IMR-90 (cell line): Measurements from ENCODE around the gene PRSS33. TPM values are rescaled to one million over a fixed set of nuclear protein-coding genes. Genes with fewer than 3 reads are reported as not detected.
A peak's percentile ranks its signal among the peaks of the same experiment; 100 is the strongest.

Source experiments
- ATAC-seq: fragments of 200-7000 bp; cut with Tn5 transposase; 2 replicates; pipeline ENCODE4 v1.9.1; 2020; ENCODE audit warnings: low read depth, mild to moderate bottlenecking, moderate library complexity
- BruUV-seq: library from RNA; stranded (reverse); fragments of 400-500 nt; replicated peaks from 2 replicates; lab custom pipeline; 2021; lab: Mats Ljungman, UMichigan
- CTCF ChIA-PET: fragments of 300-600 bp; formaldehyde crosslinking; extraction: SDS; loops from one replicate; lab custom pipeline; 2021; ENCODE audit warnings: antibody characterized with exemption; lab: Yijun Ruan, JAX
- POLR2A ChIA-PET: fragments of 300-600 bp; sonication (Branson Sonifier 250); formaldehyde crosslinking; loops from one replicate; lab custom pipeline; 2022; ENCODE audit warnings: antibody characterized with exemption; ENCODE audit not compliant: unreplicated experiment; lab: Charles Lee
- DNase-seq: peaks from one replicate; pipeline ENCODE4 v3.0.0; 2013
- H2AFZ ChIP-seq: replicated peaks from 2 replicates; pipeline ENCODE3; 2013; ENCODE audit warnings: low read length, mild to moderate bottlenecking; ENCODE audit not compliant: poor library complexity
- H2AK5ac ChIP-seq: 2 replicates; pipeline ENCODE4 v1.6.1; 2013; ENCODE audit warnings: low read depth, low read length, inconsistent platforms
- H2AK9ac ChIP-seq: replicated peaks from 2 replicates; pipeline ENCODE3; 2013; ENCODE audit warnings: mild to moderate bottlenecking, low read depth, low read length, moderate library complexity; ENCODE audit not compliant: poor library complexity
- H2BK120ac ChIP-seq: 2 replicates; pipeline ENCODE4 v1.6.1; 2013; ENCODE audit warnings: low read depth, low read length, inconsistent platforms
- H2BK15ac ChIP-seq: 3 replicates; pipeline ENCODE4 v1.6.1; 2013; ENCODE audit warnings: low read depth, low read length, inconsistent platforms
- H2BK20ac ChIP-seq: 2 replicates; pipeline ENCODE4 v1.6.1; 2013; ENCODE audit warnings: low read depth, mild to moderate bottlenecking, inconsistent platforms, low read length, moderate library complexity
- H2BK5ac ChIP-seq: 2 replicates; pipeline ENCODE4 v1.6.1; 2013; ENCODE audit warnings: mild to moderate bottlenecking, low read depth, low read length, inconsistent platforms; ENCODE audit not compliant: poor library complexity, severe bottlenecking
- H3K14ac ChIP-seq: replicated peaks from 2 replicates; pipeline ENCODE4 v1.6.1; 2013; ENCODE audit warnings: low read depth, low read length, inconsistent platforms
- H3K18ac ChIP-seq: 2 replicates; pipeline ENCODE4 v1.6.1; 2013; ENCODE audit warnings: low read depth, low read length, control low read depth
- H3K23ac ChIP-seq: 2 replicates; pipeline ENCODE4 v1.6.1; 2013; ENCODE audit warnings: low read depth, low read length, inconsistent platforms
- H3K27ac ChIP-seq: 2 replicates; pipeline ENCODE4 v1.5.1; 2013; ENCODE audit warnings: mild to moderate bottlenecking, control low read depth, low read length; ENCODE audit not compliant: insufficient read depth
- H3K27me3 ChIP-seq: 2 replicates; pipeline ENCODE4 v1.6.1; 2013; ENCODE audit warnings: low read length; ENCODE audit not compliant: control insufficient read depth, insufficient read depth
- H3K36me3 ChIP-seq: 2 replicates; pipeline ENCODE4 v1.6.1; 2013; ENCODE audit warnings: low read length, mixed read lengths; ENCODE audit not compliant: control insufficient read depth, insufficient read depth
- H3K4ac ChIP-seq: 2 replicates; pipeline ENCODE4 v1.6.1; 2013; ENCODE audit warnings: low read depth, low read length, inconsistent platforms
- H3K4me1 ChIP-seq: 2 replicates; pipeline ENCODE4 v1.6.1; 2013; ENCODE audit warnings: low read length, mixed read lengths; ENCODE audit not compliant: control insufficient read depth, insufficient read depth
- H3K4me2 ChIP-seq: 2 replicates; pipeline ENCODE4 v1.6.1; 2013; ENCODE audit warnings: low read depth, mild to moderate bottlenecking, control low read depth, low read length, moderate library complexity
- H3K4me3 ChIP-seq: 2 replicates; pipeline ENCODE4 v1.5.1; 2013; ENCODE audit warnings: low read depth, mild to moderate bottlenecking, control low read depth, low read length, moderate library complexity; ENCODE audit not compliant: insufficient read depth
- H3K56ac ChIP-seq: 2 replicates; pipeline ENCODE4 v1.6.1; 2013; ENCODE audit warnings: low read length, inconsistent platforms; ENCODE audit not compliant: insufficient read depth; ENCODE audit errors: extremely low read depth
- H3K79me1 ChIP-seq, 2 experiments: 2 replicates each; pipeline ENCODE4 v1.6.1; 2013; ENCODE audit warnings: low read length in 2 of 2, inconsistent platforms in 1 of 2, low read depth in 1 of 2
- H3K9ac ChIP-seq: 2 replicates; pipeline ENCODE4 v1.6.1; 2013; ENCODE audit warnings: low read depth, low read length, control low read depth
- H3K9me1 ChIP-seq: 2 replicates; pipeline ENCODE4 v1.6.1; 2013; ENCODE audit warnings: low read length, inconsistent platforms; ENCODE audit not compliant: insufficient read depth
- H3K9me3 ChIP-seq: 2 replicates; pipeline ENCODE4 v1.6.1; 2013; ENCODE audit warnings: low read length; ENCODE audit not compliant: control insufficient read depth, insufficient read depth
- H4K20me1 ChIP-seq: 2 replicates; pipeline ENCODE4 v1.6.1; 2013; ENCODE audit warnings: low read length, inconsistent platforms; ENCODE audit not compliant: insufficient read depth
- H4K5ac ChIP-seq: 2 replicates; pipeline ENCODE4 v1.6.1; 2013; ENCODE audit warnings: mild to moderate bottlenecking, low read depth, low read length, control low read depth
- H4K8ac ChIP-seq, 2 experiments: 2 replicates each; pipeline ENCODE4 v1.6.1; 2013; ENCODE audit warnings: low read depth in 2 of 2, low read length in 2 of 2, control low read depth in 1 of 2, inconsistent platforms in 1 of 2
- H4K91ac ChIP-seq: 2 replicates; pipeline ENCODE4 v1.6.1; 2013; ENCODE audit warnings: low read depth, low read length, inconsistent platforms; ENCODE audit not compliant: insufficient read depth
- BHLHE40 ChIP-seq: fragments of 150-350 bp; IDR thresholded peaks from 2 replicates; pipeline ENCODE4 v1.6.1; 2016; ENCODE audit warnings: mild to moderate bottlenecking, low read depth, low read length
- CEBPB ChIP-seq: IDR thresholded peaks from 2 replicates; pipeline ENCODE4 v1.6.1; 2012; ENCODE audit warnings: low read depth, low read length, improper control_type of control experiment
- CTCF ChIP-seq: conservative IDR thresholded peaks from 2 replicates; pipeline ENCODE4 v1.5.1; 2012; ENCODE audit warnings: mild to moderate bottlenecking, low read depth, low read length, improper control_type of control experiment
- FOS ChIP-seq: fragments of 150-350 bp; IDR thresholded peaks from 2 replicates; pipeline ENCODE4 v1.6.1; 2016; ENCODE audit warnings: low read depth, low read length
- MAZ ChIP-seq: IDR thresholded peaks from 2 replicates; pipeline ENCODE4 v1.6.1; 2012; ENCODE audit warnings: low read depth, mild to moderate bottlenecking, low read length, improper control_type of control experiment, moderate library complexity, borderline replicate concordance
- MXI1 ChIP-seq: IDR thresholded peaks from 2 replicates; pipeline ENCODE4 v1.6.1; 2012; ENCODE audit warnings: low read depth, mild to moderate bottlenecking, low read length, moderate library complexity, borderline replicate concordance
- RAD21 ChIP-seq: IDR thresholded peaks from 2 replicates; pipeline ENCODE4 v1.6.1; 2012; ENCODE audit warnings: low read length, improper control_type of control experiment
- RCOR1 ChIP-seq: IDR thresholded peaks from 2 replicates; pipeline ENCODE4 v1.6.1; 2012; ENCODE audit warnings: mild to moderate bottlenecking, low read length, improper control_type of control experiment; ENCODE audit not compliant: insufficient replicate concordance
- SMC3 ChIP-seq: fragments of 150-350 bp; IDR thresholded peaks from 2 replicates; pipeline ENCODE4 v1.6.1; 2016; ENCODE audit warnings: low read depth, mild to moderate bottlenecking, antibody characterized with exemption, low read length, moderate library complexity
- WGBS, 2 experiments: methylation state at CpG; one replicate each; pipeline versions ENCODE4 v1.1.5 to v1.1.7; 2013; ENCODE audit warnings: missing lambda C conversion rate in 2 of 2; ENCODE audit not compliant: insufficient read length in 1 of 2; ENCODE audit errors: extremely low coverage in 2 of 2; 5-methylcytosine and 5-hydroxymethylcytosine counted together
- dilution Hi-C: fragments of 300-500 bp; cut with HindIII; formaldehyde crosslinking; loops from one replicate; pipeline ENCODE4 v1.14.3; 2018; ENCODE audit warnings: low sequenced_read_pairs; ENCODE audit not compliant: unreplicated experiment
- in situ Hi-C: fragments of 300-500 bp; cut with MboI; formaldehyde crosslinking; loops from 3 replicates; pipeline ENCODE4 v1.14.3; 2019; ENCODE audit warnings: low sequenced_read_pairs, inconsistent platforms, mixed read lengths
- intact Hi-C: fragments of 100-400 bp; cut with micrococcal nuclease; formaldehyde crosslinking; loops from 2 replicates; pipeline ENCODE4 v1.10.0; 2022
- polyA plus RNA-seq, 3 experiments: library from polyadenylated mRNA; depleted of rRNA; stranded (reverse); fragments of >200 nt; gene quantifications; 2 replicates each; pipeline ENCODE4 v1.2.3, GENCODE V29; 2012; ENCODE audit warnings: low replicate concordance in 1 of 3
- total RNA-seq: library from RNA; depleted of rRNA; stranded (reverse); fragments of >200 nt; gene quantifications from 2 replicates; pipeline ENCODE4 v1.2.3, GENCODE V29; 2012
- TF ChIP-seq, protein P1 (sequence below): fragments of 150-350 bp; IDR thresholded peaks from 2 replicates; pipeline ENCODE4 v1.6.1; 2016; ENCODE audit warnings: low read depth, mild to moderate bottlenecking, low read length, moderate library complexity, borderline replicate concordance
- TF ChIP-seq, protein P2 (sequence below): fragments of 150-350 bp; IDR thresholded peaks from 2 replicates; pipeline ENCODE4 v1.6.1; 2017; ENCODE audit warnings: mild to moderate bottlenecking, antibody characterized with exemption, low read length, low read depth

PRSS33 gene
- total and polyA plus RNA-seq, 2 of the 4 experiments (the other 2 are of a cell fraction), result not detected

DNA sequence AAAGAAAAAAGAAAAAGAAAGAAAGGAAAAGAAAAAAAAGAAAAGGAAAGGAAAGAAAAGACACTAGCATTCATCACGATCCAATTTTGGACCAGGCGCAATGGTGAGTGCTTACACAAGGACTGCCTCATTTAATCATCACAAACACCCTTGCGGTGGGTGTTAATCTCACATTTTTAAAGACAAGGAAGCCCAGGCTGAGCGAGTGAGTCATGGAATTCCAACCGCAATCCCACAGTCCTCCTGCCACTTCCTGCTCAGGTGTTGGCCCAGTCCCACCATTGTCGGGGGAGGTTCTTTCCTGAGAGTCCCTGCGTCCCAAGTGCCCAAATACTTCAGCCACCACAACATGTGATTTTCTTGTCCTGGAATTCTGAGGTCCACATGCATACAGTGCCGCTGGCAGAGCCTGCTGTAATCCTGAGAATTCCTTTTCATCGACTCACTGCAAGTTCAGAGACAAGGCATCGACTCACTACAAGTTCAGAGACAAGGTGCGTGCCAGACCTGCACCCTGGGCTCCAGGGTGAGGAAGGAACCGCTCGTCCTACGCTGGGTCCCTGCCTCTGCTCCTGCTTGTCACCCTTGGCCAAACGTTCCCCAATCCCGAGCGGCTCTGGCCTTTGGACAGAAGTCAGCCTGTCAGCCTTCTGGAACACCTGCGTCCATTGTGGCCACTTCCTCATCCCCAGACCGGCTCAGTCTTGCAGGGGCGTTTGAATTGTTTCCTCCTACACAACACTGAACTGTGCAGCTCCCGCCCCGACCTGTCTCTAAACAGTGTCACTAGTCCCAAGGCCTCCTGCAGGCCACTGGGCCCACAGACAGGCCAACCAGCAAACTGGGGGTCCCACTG, 48.5 kb upstream of the PRSS33 start:
- intact Hi-C loops, result loop anchor here (5.0 kb wide), 1 partner anchor 44 kb away; no protein-coding TSS in a partner anchor
- 37% methylated on average over 10 of the region's 22 CpGs; no CpG with 5 or more reads in 1 of the 2 experiments for WGBS, 2 experiments
- H3K23ac ChIP-seq, result no peak overlapping the region
- ChIA-PET CTCF (no interaction called here), POLR2A (no interaction called here)
- H3K18ac ChIP-seq, result no peak overlapping the region
- no peaks in the 10 kb centered on the region for H3K36me3 ChIP-seq
- peaks cover 10% of the 10 kb centered on the region for H3K9me1 ChIP-seq
- peak overlapping the region in 1 of 2 experiments; percentile 59; a peak in 1 of 4 replicates for H4K8ac ChIP-seq
- DNase-seq, result peak; percentile 98
- peak overlapping the region; percentile 56 for H3K14ac ChIP-seq
- H2AK9ac ChIP-seq, result peak overlapping the region; percentile 3
- H3K4me2 ChIP-seq, result peak overlapping the region; percentile 11
- H2AK5ac ChIP-seq, result peak overlapping the region; percentile 93
- ATAC-seq, result peak; percentile 73
- peak overlapping the region; percentile 50 for H4K91ac ChIP-seq
- no peak for TF ChIP-seq SMC3
- TF ChIP-seq CTCF, result no peak
- TF ChIP-seq MAZ, result peak; percentile 17; the same call in 1 of the 2 replicates
- TF ChIP-seq, protein P1, sequence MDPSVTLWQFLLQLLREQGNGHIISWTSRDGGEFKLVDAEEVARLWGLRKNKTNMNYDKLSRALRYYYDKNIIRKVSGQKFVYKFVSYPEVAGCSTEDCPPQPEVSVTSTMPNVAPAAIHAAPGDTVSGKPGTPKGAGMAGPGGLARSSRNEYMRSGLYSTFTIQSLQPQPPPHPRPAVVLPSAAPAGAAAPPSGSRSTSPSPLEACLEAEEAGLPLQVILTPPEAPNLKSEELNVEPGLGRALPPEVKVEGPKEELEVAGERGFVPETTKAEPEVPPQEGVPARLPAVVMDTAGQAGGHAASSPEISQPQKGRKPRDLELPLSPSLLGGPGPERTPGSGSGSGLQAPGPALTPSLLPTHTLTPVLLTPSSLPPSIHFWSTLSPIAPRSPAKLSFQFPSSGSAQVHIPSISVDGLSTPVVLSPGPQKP, result no peak
- TF ChIP-seq MXI1, result peak; percentile 60; the same call in 1 of the 2 replicates
- 0 out of 2 replicates have a peak, but pooled peaks have one; percentile 45 for TF ChIP-seq CEBPB
- TF ChIP-seq BHLHE40, result peak; percentile 80
- TF ChIP-seq, protein P2, sequence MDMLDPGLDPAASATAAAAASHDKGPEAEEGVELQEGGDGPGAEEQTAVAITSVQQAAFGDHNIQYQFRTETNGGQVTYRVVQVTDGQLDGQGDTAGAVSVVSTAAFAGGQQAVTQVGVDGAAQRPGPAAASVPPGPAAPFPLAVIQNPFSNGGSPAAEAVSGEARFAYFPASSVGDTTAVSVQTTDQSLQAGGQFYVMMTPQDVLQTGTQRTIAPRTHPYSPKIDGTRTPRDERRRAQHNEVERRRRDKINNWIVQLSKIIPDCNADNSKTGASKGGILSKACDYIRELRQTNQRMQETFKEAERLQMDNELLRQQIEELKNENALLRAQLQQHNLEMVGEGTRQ, result peak; percentile 39; the same call in 1 of the 2 replicates
- peak; percentile 12; the same call in 1 of the 2 replicates for TF ChIP-seq RAD21
- peak; percentile 97 for TF ChIP-seq RCOR1
- peak; percentile 65 for TF ChIP-seq FOS
- peak overlapping the region; percentile 75 for H2BK20ac ChIP-seq
- peaks cover 10% of the 10 kb centered on the region for H3K4me1 ChIP-seq
- H3K4me3 ChIP-seq, result no peak overlapping the region
- peak overlapping the region; percentile 57; the same call in 1 of the 2 replicates for H3K56ac ChIP-seq
- dilution Hi-C loops, result no loop called here
- H3K27ac ChIP-seq, result peak overlapping the region; percentile 30; the same call in 1 of the 2 replicates
- H3K9me3 ChIP-seq, result no peaks in the 10 kb centered on the region
- H2BK15ac ChIP-seq, result peak overlapping the region; percentile 21; the same call in 2 of the 3 replicates
- H2AFZ ChIP-seq, result peak overlapping the region; percentile 50
- peak overlapping the region; percentile 74 for H2BK5ac ChIP-seq
- no peak overlapping the region for H4K5ac ChIP-seq
- no peak overlapping the region for H3K9ac ChIP-seq
- H3K79me1 ChIP-seq, result no peaks in the 10 kb centered on the region
- H3K4ac ChIP-seq, result peak overlapping the region; percentile 80
- peak overlapping the region; percentile 71 for H2BK120ac ChIP-seq
- peaks cover 7% of the 10 kb centered on the region; the same call in 1 of the 2 replicates for H4K20me1 ChIP-seq
- BruUV-seq, result no TSS peak
- H3K27me3 ChIP-seq, result peaks cover 10% of the 10 kb centered on the region
- in situ Hi-C loops, result loop anchor here (10.0 kb wide), 1 partner anchor 79 kb away; the partner anchor contains the start of gene FLYWCH1
